NCI-H1930 (cell line): ENCODE measurements around the gene GSTM3.
"Not testable (repeated sequence)": the region's sequence is repeated elsewhere in the genome, so short reads cannot be mapped to it uniquely, and the experiment has no call there.

Source experiments
- DNase-seq, 2 experiments: peaks; one replicate each; lab custom pipeline; 2025; lab: John Stamatoyannopoulos, UW

The GSTM3 gene

DNA sequence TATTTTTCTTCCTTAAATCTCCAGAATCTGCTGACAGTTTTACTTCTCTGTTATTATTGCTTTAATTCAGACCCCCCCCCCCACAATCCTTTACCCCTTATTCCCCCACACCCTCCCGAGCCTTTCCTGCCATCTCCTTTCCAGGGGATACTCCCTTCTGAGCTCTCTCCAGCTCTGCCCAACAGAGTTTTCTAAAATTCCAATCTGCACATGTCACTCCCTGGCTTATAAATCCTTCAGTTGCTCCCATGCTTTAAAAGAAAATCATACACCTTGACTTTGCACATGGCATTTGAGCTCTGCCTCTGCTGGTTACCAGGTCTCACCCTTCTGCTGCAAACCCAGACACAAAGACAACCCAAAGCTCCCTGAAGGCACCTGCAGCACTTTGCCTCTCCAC is 34.6 kb upstream of the GSTM3 start:
- DNase-seq = no peak

- no peak for DNase-seq
Measured at GRCh38 chr1:109773900-109774485, 33.2 kb upstream of the GSTM3 start.

GRCh38 chr1:109773203-109773899 is 32.5 kb upstream of the GSTM3 start:
- peak; percentile 43 to 62 for DNase-seq

- no peak for DNase-seq
Measured at GRCh38 chr1:109772658-109773202, 31.9 kb upstream of the GSTM3 start.

GRCh38 chr1:109771712-109772657 is 31.1 kb upstream of the GSTM3 start:
- DNase-seq = no peak

DNA sequence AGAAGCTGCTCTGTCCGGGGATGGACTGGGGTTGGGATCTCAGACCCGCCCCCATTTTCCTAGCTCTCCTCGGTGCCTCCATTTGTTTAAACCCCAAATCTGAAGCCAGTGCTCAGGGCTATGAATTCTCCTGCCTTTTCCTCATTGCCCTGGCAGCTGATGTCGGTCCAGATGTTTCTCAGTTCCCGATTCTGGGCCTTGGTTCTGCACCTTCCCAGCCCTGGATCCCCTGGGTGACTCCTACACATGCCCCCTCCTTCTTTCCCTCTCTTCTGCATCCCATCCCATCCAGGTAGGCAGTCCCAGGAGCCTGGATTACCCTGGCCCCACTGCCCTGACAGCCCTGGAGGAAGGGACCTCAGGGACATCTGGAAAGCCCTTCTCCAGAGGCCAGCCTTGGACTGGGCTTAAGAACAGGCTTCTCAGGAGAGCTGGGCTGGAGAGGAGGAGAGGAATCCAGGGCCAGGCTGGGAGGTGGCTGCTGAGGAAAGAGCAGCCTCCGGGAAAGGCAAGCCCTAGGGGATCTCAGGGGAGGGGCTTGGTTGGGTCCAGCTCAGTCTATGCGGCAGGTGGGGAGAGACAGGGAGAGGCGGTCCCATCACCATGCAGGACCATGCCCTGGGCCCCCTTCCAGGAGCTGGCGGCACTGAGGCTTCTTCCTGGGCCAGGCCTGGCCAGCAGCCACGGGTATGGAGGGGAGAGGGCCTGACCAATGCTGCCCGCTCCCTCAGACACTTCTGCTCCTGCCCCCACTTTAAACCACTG is 29.7 kb upstream of the GSTM3 start:
- no peak for DNase-seq

DNA sequence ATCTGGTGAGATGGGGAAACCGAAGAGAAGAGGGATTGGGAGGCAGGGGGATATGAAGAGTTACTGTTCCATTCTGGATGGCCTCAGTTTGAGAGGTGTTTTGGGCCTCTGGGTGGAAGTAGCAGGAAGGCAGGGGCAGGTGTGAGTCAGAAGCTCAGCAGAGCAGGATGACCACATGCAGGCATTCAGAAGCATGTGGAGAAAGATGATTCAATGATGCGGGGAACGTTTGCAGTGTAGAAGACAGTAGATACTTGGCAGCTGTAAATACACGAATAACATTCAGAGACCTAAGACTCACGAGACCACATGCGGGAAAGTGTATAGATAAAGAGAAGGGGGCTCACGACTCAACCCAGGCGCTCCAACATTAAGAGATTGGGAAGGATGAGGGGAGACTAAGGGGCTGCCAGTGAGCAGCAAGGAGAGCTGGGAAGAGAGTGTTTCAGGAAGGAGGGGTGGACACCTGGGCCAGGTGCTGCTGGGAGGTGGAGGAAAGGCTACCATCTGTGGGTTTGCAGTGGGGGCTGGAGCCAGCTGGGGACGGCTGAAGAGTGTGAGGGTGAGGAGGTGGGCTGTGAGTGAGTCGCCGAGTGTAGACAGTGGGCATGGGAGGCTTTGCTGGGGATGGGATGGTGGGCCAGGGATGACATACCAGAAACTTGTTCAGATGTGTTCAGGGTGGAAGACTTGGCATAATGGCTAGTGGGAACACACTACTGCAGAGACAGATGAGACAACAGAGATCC is 28.7 kb upstream of the GSTM3 start:
- no peak for DNase-seq

GRCh38 chr1:109768820-109769219 is 28.0 kb upstream of the GSTM3 start:
- no peak for DNase-seq

GRCh38 chr1:109768335-109768650 is 27.5 kb upstream of the GSTM3 start:
- no peak for DNase-seq

GRCh38 chr1:109767637-109768334 is 26.9 kb upstream of the GSTM3 start:
- no peak for DNase-seq

DNA sequence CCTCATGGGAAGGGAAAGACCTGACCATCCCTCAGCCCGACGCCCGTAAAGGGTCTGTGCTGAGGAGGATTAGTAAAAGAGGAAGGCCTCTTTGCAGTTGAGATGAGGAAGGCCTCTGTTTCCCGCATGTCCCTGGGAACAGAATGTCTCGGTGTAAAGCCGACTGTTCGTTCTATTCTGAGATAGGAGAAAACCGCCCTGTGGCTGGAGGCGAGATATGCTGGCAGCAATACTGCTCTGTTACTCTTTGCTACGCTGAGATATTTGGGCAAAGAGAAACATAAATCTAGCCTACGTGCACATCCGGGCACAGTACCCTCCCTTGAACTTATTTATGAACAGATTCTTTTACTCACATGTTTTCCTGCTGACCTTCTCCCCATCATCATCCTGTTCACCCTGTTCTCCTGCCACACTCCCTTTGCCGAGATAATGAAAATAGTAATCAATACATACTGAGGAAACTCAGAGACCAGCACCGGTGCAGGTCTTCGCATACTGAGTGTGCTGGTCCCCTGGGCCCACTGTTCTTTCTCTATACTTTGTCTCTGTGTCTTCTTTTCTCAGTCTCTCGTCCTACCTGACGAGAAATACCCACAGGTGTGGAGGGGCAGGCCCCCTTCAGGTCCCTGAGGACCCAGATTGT is 26.3 kb upstream of the GSTM3 start:
- DNase-seq = not testable (repeated sequence)

DNA sequence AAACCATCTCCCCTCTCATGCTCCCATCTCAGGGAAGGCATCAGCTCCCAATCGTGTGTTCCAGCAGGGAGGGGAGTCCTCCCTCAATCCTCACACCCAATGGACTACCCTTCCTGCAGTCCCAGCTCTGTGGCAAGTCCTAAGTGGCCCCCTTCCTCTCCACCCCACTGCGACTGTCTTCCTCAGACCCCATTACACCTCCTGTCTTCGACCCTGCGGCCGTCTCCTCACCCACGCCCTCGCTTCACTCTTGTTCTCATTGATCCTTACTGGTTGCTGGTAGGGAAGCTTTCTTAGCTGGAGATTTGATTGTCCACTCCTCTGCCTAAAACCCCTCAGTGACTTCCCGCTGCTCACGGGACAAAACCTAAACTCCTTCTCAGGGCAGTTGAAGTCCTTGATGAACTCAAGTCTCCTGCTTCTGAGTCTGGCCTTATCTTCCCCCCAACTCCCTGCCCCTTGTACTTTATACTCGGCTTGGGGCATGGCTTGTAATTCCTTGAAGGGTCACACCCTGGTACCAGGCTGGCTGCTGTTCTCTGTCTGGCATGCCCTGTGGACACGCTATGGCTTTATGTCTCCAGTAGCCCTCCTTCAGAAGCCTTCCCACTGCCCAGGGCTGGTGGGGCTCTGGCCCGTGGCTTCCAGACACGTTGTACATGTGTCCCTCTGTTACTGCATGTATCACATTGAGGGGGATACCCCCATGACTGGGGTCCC is 25.2 kb upstream of the GSTM3 start:
- no peak for DNase-seq

DNA sequence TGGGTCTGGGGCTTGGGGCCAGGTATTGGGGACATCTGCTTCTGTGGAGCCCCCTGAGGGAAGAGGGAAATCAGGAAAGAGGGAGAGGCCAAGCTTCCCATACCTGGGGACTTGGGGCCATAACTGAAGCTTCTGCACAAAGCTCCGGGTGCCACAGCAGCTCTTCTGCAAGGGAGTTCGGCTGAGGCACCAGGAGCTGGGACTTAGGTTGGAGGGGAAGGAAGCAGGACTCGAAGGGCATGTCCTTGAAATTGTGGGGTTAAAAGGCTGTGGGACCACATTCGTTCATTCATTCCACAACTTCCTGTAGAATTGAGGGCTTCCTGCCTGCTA is 24.6 kb upstream of the GSTM3 start:
- no peak for DNase-seq

DNA sequence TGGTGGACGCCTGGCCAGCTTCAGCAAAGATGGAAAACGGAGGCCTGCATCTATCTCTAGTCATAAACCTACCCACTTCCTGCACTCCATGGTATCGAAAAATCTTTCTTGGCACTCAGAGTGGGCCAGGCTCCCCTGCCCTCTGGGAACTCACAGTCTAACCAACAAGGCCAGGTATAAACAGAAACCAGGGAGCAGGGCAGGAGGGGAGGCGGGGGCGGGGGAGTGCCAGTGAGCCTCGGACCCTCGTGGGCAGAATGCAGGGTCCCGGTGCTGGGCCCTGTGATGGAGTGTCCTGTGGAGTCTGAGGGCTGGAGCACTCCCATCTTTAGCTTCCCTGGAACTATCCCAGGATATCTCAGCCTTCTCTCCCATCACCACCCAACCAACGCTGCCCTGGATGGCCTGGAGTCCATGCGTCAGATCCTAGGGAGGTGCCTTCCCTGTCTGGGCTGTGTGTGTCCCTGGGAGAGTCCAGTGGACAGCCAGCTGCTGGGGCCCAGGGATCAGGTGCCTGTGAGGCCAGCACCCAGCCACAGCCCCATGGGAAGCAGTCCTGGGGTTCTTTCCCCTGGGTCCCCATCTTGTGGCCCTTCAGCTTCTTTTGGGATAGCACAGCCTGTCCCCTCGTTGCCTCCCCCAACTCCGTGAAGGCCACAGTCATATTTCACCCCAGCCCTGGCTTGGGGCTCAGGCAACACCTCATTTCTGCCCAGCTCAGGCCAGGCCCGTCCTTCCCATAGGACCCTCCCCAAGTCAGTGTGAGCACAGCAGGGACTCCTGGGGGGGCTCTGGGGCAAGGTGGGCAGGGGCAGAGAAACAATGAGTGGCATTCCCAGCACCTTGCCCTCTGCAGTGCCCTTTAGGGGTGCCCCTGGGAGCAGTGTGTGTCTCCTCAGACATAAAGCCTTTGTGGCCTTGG is 24.0 kb upstream of the GSTM3 start:
- DNase-seq = no peak

DNA sequence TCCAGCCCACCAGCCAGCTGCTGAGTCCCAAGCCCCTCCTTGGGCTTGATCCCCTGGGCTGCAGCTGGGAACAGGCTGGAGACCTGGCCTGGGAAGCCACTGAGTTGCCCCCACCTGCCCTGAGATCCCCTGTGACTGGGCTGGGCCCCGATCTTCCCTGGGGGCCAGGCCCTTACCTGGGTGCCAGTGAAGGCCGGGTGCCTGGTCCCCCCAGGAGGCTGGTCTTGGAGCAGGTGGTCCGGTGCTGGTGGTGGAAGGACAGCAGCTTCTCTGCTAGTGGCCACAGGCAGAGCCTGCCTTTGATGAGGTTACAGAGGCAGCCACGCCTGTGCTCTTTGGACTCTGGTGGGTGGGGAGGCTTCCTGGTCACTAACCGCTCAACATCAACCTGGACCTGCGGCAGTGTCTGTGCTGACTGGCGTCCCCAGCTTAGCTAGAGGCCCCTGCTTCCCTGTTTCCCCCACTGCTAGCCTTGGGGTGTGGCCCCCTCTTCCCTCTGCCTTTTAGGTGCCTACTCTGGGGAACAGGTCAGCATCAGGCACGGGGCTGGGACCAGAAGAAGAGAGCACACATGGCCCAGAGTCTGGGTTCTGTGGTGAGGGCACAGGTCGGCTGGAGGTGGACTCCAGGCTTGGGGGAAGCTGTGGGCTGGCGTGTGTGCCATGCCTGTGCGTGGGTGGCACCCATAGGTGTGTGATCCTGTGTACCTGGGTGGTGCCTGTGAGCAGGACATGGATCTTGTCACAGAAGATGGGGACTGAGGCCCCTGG is 23.0 kb upstream of the GSTM3 start, which contains the start of gene EPS8L3:
TSS of gene EPS8L3 (minus strand) at position 278 of the 770 bp plus-strand sequence. CDS start 2,174 bp downstream, outside the sequence.
- no peak for DNase-seq

DNA sequence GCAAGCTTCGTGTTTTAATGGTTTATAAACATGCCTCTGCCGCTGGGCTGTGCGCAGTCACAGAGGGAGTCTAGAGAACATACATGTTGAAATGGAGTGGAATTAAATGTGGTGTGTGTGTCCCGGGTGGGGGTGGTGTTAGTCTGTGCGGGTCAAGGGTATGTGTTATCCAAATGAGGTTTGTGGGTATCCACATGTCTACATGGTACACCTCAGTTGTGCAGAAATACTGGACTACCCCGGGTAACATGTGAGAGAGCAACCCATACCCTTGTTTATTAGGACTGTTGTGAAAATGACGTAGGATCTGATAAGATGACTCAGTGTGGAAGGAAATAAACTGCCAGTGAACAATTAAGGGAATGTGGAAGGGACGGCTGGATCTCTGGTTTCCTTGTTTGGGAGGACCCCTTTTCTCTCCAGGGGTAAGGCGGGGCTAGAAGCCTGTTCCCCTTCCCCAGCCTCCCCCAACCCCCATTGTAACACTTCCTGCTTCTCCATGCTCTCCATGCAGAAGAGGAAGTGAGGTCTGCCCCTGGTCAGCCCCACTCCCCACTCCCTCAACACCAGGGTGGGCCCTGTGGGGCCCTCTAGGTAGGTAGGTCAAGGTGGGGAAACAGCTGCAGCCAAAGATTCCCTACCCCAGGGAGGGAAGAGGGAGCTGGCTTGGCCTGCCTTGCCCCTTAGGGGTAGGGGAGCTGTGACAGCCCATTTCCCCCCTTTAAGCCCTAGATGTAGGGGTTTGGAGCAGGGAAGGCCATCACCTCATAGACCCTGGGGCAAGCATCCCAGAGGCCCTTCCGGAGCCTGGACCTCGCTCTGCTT is 22.2 kb upstream of the GSTM3 start:
- DNase-seq = no peak
